ENCODE measurements around the gene VWA3B. TPM values are rescaled to one million over a fixed set of nuclear protein-coding genes. Genes with fewer than 3 reads are reported as not detected.
A peak's percentile ranks its signal among the peaks of the same experiment; 100 is the strongest.
"Not testable (repeated sequence)": the region's sequence is repeated elsewhere in the genome, so short reads cannot be mapped to it uniquely, and the experiment has no call there.

The VWA3B gene
- polyA plus RNA-seq, 4 donors = 0.16 to 1.4 (median 0.51) TPM; not detected in 1

- H3K4me1 ChIP-seq (ENCODE audit: control insufficient read depth in 3 of 3, insufficient read depth in 2 of 3, low read depth in 1 of 3, low read length in 2 of 3) = no peaks in the 10 kb centered on the region
- no peaks in the 10 kb centered on the region for H3K36me3 ChIP-seq (ENCODE audit: control insufficient read depth in 3 of 3, insufficient read depth in 2 of 3, low read depth in 1 of 3, low read length in 3 of 3)
Observed at GRCh38 chr2:98258906-98259305, 171.9 kb downstream of the VWA3B start.

GRCh38 chr2:98263362-98263761, 176.4 kb downstream of the VWA3B start:
- Histone ChIP-seq H3K9me3 (ENCODE audit: control insufficient read depth in 2 of 2, insufficient read depth in 1 of 2, low read depth in 1 of 2, low read length in 1 of 2) (no peaks in the 10 kb centered on the region), H3K4me3 (ENCODE audit: low read depth in 1 of 3, low read length in 3 of 3) (no peak overlapping the region), H3K27me3 (ENCODE audit: control insufficient read depth in 3 of 3, insufficient read depth in 3 of 3, low read length in 3 of 3) (no peaks in the 10 kb centered on the region), H3K36me3 (ENCODE audit: control insufficient read depth in 3 of 3, insufficient read depth in 2 of 3, low read depth in 1 of 3, low read length in 3 of 3) (no peaks in the 10 kb centered on the region), H3K27ac (ENCODE audit: low read depth in 1 of 3, low read length in 2 of 3) (no peak overlapping the region), H3K4me1 (ENCODE audit: control insufficient read depth in 3 of 3, insufficient read depth in 2 of 3, low read depth in 1 of 3, low read length in 2 of 3) (no peaks in the 10 kb centered on the region)
- no peak for FAIRE-seq
- no peak for DNase-seq
- WGBS, 3 donors = 70 to 81% (median 71%) methylated on average over 1 of the region's 1 CpG

More at GRCh38 chr2:98258906-98259305, 171.9 kb downstream of the VWA3B start:
- DNase-seq (no peak), FAIRE-seq (no peak)
- no peaks in the 10 kb centered on the region for H3K9me3 ChIP-seq (ENCODE audit: control insufficient read depth in 2 of 2, insufficient read depth in 1 of 2, low read depth in 1 of 2, low read length in 1 of 2)
- H3K27me3 ChIP-seq (ENCODE audit: control insufficient read depth in 3 of 3, insufficient read depth in 3 of 3, low read length in 3 of 3) = no peaks in the 10 kb centered on the region
- H3K27ac ChIP-seq (ENCODE audit: low read depth in 1 of 3, low read length in 2 of 3) = no peak overlapping the region
- H3K4me3 ChIP-seq (ENCODE audit: low read depth in 1 of 3, low read length in 3 of 3) = no peak overlapping the region

DNA sequence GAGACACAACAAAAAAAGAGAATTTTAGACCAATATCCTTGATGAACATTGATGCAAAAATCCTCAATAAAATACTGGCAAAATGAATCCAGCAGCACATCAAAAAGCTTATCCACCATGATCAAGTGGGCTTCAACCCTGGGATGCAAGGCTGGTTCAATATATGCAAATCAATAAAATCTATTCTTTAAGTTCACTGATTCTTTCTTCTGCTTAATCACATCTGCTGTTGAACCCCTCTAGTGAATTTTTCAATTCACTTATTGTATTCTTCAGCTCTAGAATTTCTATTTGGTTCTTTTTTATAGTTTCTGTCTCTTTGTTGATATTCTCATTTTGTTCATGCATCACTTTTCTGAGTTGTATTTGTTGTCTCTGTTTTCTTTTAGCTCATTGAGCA, 181.3 kb downstream of the VWA3B start:
- not testable (repeated sequence) for FAIRE-seq; H3K27me3 ChIP-seq (ENCODE audit: control insufficient read depth in 3 of 3, insufficient read depth in 3 of 3, low read length in 3 of 3); H3K4me3 ChIP-seq (ENCODE audit: low read depth in 1 of 3, low read length in 3 of 3); DNase-seq; H3K9me3 ChIP-seq (ENCODE audit: control insufficient read depth in 2 of 2, insufficient read depth in 1 of 2, low read depth in 1 of 2, low read length in 1 of 2); H3K4me1 ChIP-seq (ENCODE audit: control insufficient read depth in 3 of 3, insufficient read depth in 2 of 3, low read depth in 1 of 3, low read length in 2 of 3); H3K36me3 ChIP-seq (ENCODE audit: control insufficient read depth in 3 of 3, insufficient read depth in 2 of 3, low read depth in 1 of 3, low read length in 3 of 3); H3K27ac ChIP-seq (ENCODE audit: low read depth in 1 of 3, low read length in 2 of 3)

- H3K36me3 ChIP-seq (ENCODE audit: control insufficient read depth in 3 of 3, insufficient read depth in 2 of 3, low read depth in 1 of 3, low read length in 3 of 3) = no peaks in the 10 kb centered on the region
- FAIRE-seq = no peak
- no peaks in the 10 kb centered on the region for H3K4me1 ChIP-seq (ENCODE audit: control insufficient read depth in 3 of 3, insufficient read depth in 2 of 3, low read depth in 1 of 3, low read length in 2 of 3)
- H3K27ac ChIP-seq (ENCODE audit: low read depth in 1 of 3, low read length in 2 of 3) = no peak overlapping the region
- H3K27me3 ChIP-seq (ENCODE audit: control insufficient read depth in 3 of 3, insufficient read depth in 3 of 3, low read length in 3 of 3) = no peaks in the 10 kb centered on the region
- peak; percentile 39 to 66 for DNase-seq
- H3K4me3 ChIP-seq (ENCODE audit: low read depth in 1 of 3, low read length in 3 of 3) = no peak overlapping the region
- H3K9me3 ChIP-seq (ENCODE audit: control insufficient read depth in 2 of 2, insufficient read depth in 1 of 2, low read depth in 1 of 2, low read length in 1 of 2) = no peaks in the 10 kb centered on the region
- WGBS, 3 donors = 28 to 32% (median 30%) methylated on average over 2 of the region's 2 CpGs
Observed at GRCh38 chr2:98269274-98269673, 182.3 kb downstream of the VWA3B start.

GRCh38 chr2:98269830-98270229, 182.9 kb downstream of the VWA3B start:
- Histone ChIP-seq H3K4me3 (ENCODE audit: low read depth in 1 of 3, low read length in 3 of 3) (no peak overlapping the region), H3K36me3 (ENCODE audit: control insufficient read depth in 3 of 3, insufficient read depth in 2 of 3, low read depth in 1 of 3, low read length in 3 of 3) (no peaks in the 10 kb centered on the region), H3K4me1 (ENCODE audit: control insufficient read depth in 3 of 3, insufficient read depth in 2 of 3, low read depth in 1 of 3, low read length in 2 of 3) (no peaks in the 10 kb centered on the region), H3K9me3 (ENCODE audit: control insufficient read depth in 2 of 2, insufficient read depth in 1 of 2, low read depth in 1 of 2, low read length in 1 of 2) (no peaks in the 10 kb centered on the region), H3K27me3 (ENCODE audit: control insufficient read depth in 3 of 3, insufficient read depth in 3 of 3, low read length in 3 of 3) (no peaks in the 10 kb centered on the region), H3K27ac (ENCODE audit: low read depth in 1 of 3, low read length in 2 of 3) (no peak overlapping the region)
- 66 to 82% (median 68%) methylated on average over 2 of the region's 2 CpGs for WGBS, 3 donors
- no peak for DNase-seq
- no peak for FAIRE-seq

- H3K27ac ChIP-seq (ENCODE audit: low read depth in 1 of 3, low read length in 2 of 3) = no peak overlapping the region
- peaks cover 0 to 13% (median 0%) of the 10 kb centered on the region in 3 donors for H3K4me1 ChIP-seq (ENCODE audit: control insufficient read depth in 3 of 3, insufficient read depth in 2 of 3, low read depth in 1 of 3, low read length in 2 of 3)
- H3K4me3 ChIP-seq (ENCODE audit: low read depth in 1 of 3, low read length in 3 of 3) = no peak overlapping the region
Observed at GRCh38 chr2:98277162-98277859, 190.3 kb downstream of the VWA3B start.

DNA sequence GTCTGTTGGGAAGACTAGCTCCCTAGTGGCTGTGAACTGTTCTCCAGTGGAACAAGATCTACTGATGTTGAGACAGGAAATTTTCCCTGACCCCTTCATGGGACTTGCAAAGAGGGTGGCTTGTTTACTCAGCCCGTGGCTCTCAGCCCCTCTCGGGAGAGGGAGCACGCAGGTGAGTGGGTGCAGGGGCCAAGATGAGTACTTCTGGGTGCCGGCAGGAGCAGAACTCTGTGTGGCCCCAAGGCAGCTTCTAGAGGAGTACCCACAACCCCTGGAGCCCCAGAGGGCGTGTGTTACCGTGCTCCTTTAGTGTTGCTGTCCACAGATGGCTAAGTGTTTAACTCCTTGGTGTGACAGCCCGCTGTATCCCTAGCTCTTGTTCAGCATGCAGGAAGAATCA, 191.1 kb downstream of the VWA3B start:
- FAIRE-seq (no peak), DNase-seq (no peak)
- Histone ChIP-seq H3K9me3 (ENCODE audit: control insufficient read depth in 2 of 2, insufficient read depth in 1 of 2, low read depth in 1 of 2, low read length in 1 of 2) (peaks cover 0 to 6% of the 10 kb centered on the region in 2 donors), H3K4me1 (ENCODE audit: control insufficient read depth in 3 of 3, insufficient read depth in 2 of 3, low read depth in 1 of 3, low read length in 2 of 3) (peaks cover 0 to 13% (median 0%) of the 10 kb centered on the region in 3 donors), H3K4me3 (ENCODE audit: low read depth in 1 of 3, low read length in 3 of 3) (no peak overlapping the region), H3K27ac (ENCODE audit: low read depth in 1 of 3, low read length in 2 of 3) (no peak overlapping the region), H3K36me3 (ENCODE audit: control insufficient read depth in 3 of 3, insufficient read depth in 2 of 3, low read depth in 1 of 3, low read length in 3 of 3) (no peaks in the 10 kb centered on the region), H3K27me3 (ENCODE audit: control insufficient read depth in 3 of 3, insufficient read depth in 3 of 3, low read length in 3 of 3) (peaks cover 0 to 4% (median 0%) of the 10 kb centered on the region in 3 donors)
- 81 to 85% (median 82%) methylated on average over 7 of the region's 7 CpGs for WGBS, 3 donors

More at GRCh38 chr2:98277162-98277859, 190.3 kb downstream of the VWA3B start:
- 43 to 69% (median 61%) methylated on average over 9 of the region's 9 CpGs for WGBS, 3 donors
- FAIRE-seq (no peak), DNase-seq (peak in 1 of 2 donors; percentile 32)
- Histone ChIP-seq H3K9me3 (ENCODE audit: control insufficient read depth in 2 of 2, insufficient read depth in 1 of 2, low read depth in 1 of 2, low read length in 1 of 2) (peaks cover 0 to 6% of the 10 kb centered on the region in 2 donors), H3K36me3 (ENCODE audit: control insufficient read depth in 3 of 3, insufficient read depth in 2 of 3, low read depth in 1 of 3, low read length in 3 of 3) (no peaks in the 10 kb centered on the region), H3K27me3 (ENCODE audit: control insufficient read depth in 3 of 3, insufficient read depth in 3 of 3, low read length in 3 of 3) (peaks cover 0 to 4% (median 0%) of the 10 kb centered on the region in 3 donors)

- DNase-seq (peak; percentile 80 to 90), FAIRE-seq (no peak)
- 19 to 37% (median 33%) methylated on average over 18 of the region's 18 CpGs for WGBS, 3 donors
- Histone ChIP-seq H3K27me3 (ENCODE audit: control insufficient read depth in 3 of 3, insufficient read depth in 3 of 3, low read length in 3 of 3) (peaks cover 0 to 4% (median 0%) of the 10 kb centered on the region in 3 donors), H3K4me1 (ENCODE audit: control insufficient read depth in 3 of 3, insufficient read depth in 2 of 3, low read depth in 1 of 3, low read length in 2 of 3) (peaks cover 0 to 13% (median 0%) of the 10 kb centered on the region in 3 donors), H3K27ac (ENCODE audit: low read depth in 1 of 3, low read length in 2 of 3) (peak overlapping the region; percentile 16 to 89 (median 24)), H3K4me3 (ENCODE audit: low read depth in 1 of 3, low read length in 3 of 3) (peak overlapping the region in 2 of 3 donors; percentile 21 to 29), H3K9me3 (ENCODE audit: control insufficient read depth in 2 of 2, insufficient read depth in 1 of 2, low read depth in 1 of 2, low read length in 1 of 2) (peaks cover 0 to 6% of the 10 kb centered on the region in 2 donors), H3K36me3 (ENCODE audit: control insufficient read depth in 3 of 3, insufficient read depth in 2 of 3, low read depth in 1 of 3, low read length in 3 of 3) (no peaks in the 10 kb centered on the region)
Observed at GRCh38 chr2:98280376-98281102, 193.6 kb downstream of the VWA3B start.

Data from small intestine (tissue), 7 donors.